PC-3 (cell line): ENCODE measurements around the gene TPSG1. TPM values are rescaled to one million over a fixed set of nuclear protein-coding genes. Genes with fewer than 3 reads are reported as not detected.

ENCODE experiments used
- ATAC-seq: fragments of 200-7000 bp; cut with Tn5 transposase; 2 replicates; pipeline ENCODE4 v1.9.1; 2020; ENCODE audit warnings: mild to moderate bottlenecking, moderate library complexity
- BruUV-seq: library from RNA; stranded (reverse); fragments of 400-500 nt; replicated peaks from 2 replicates; lab custom pipeline; 2021; lab: Mats Ljungman, UMichigan
- CTCF ChIA-PET: fragments of 300-600 bp; sonication (Branson Sonifier 250); formaldehyde crosslinking; loops from one replicate; lab custom pipeline; 2022; ENCODE audit warnings: antibody characterized with exemption; lab: Charles Lee
- POLR2A ChIA-PET: fragments of 300-600 bp; sonication (Branson Sonifier 250); formaldehyde crosslinking; loops from one replicate; lab custom pipeline; 2022; ENCODE audit warnings: antibody characterized with exemption; ENCODE audit not compliant: unreplicated experiment; lab: Charles Lee
- DNase-seq: peaks from one replicate; pipeline ENCODE4 v3.0.0-alpha.2; 2015
- H2AFZ ChIP-seq: fragments of 300-600 bp; sonication (generic); 2 replicates; pipeline ENCODE4 v1.6.0; 2016; ENCODE audit warnings: antibody characterized with exemption, low read length
- H3F3A ChIP-seq: fragments of 300-600 bp; sonication (generic); one replicate; pipeline ENCODE4 v1.6.0; 2017; ENCODE audit warnings: antibody characterized with exemption, low read length, control low read depth, mild to moderate bottlenecking; ENCODE audit not compliant: unreplicated experiment
- H3K27ac ChIP-seq: fragments of 300-600 bp; sonication (generic); 2 replicates; pipeline ENCODE4 v1.5.1; 2016; ENCODE audit warnings: mild to moderate bottlenecking, low read length
- H3K27me3 ChIP-seq: fragments of 300-600 bp; sonication (generic); 2 replicates; pipeline ENCODE4 v1.6.1; 2016; ENCODE audit warnings: low read length, mixed read lengths
- H3K36me3 ChIP-seq: fragments of 300-600 bp; sonication (generic); 2 replicates; pipeline ENCODE4 v1.6.1; 2016; ENCODE audit warnings: low read depth, mixed run types, low read length, mixed read lengths
- H3K4me1 ChIP-seq: fragments of 300-600 bp; sonication (generic); 2 replicates; pipeline ENCODE4 v1.5.1; 2016; ENCODE audit warnings: low read length; ENCODE audit not compliant: insufficient read depth
- H3K4me2 ChIP-seq: fragments of 300-600 bp; sonication (generic); 2 replicates; pipeline ENCODE4 v1.6.0; 2016; ENCODE audit warnings: low read length
- H3K4me3 ChIP-seq: fragments of 300-600 bp; sonication (generic); 2 replicates; pipeline ENCODE4 v1.5.1; 2016; ENCODE audit warnings: mild to moderate bottlenecking, low read length, mixed read lengths
- H3K79me2 ChIP-seq: fragments of 300-600 bp; sonication (generic); 2 replicates; pipeline ENCODE4 v1.6.1; 2017; ENCODE audit warnings: low read length, mixed read lengths
- H3K9ac ChIP-seq: fragments of 300-600 bp; sonication (generic); 2 replicates; pipeline ENCODE4 v1.6.0; 2016; ENCODE audit warnings: mild to moderate bottlenecking, low read length
- H3K9me2 ChIP-seq: fragments of 300-600 bp; sonication (generic); replicated peaks from 2 replicates; pipeline ENCODE4 v1.6.1; 2016; ENCODE audit warnings: mixed run types, low read length, mixed read lengths
- H3K9me3 ChIP-seq: fragments of 300-600 bp; sonication (generic); 2 replicates; pipeline ENCODE4 v1.6.1; 2016; ENCODE audit warnings: low read length, mixed read lengths
- H4K20me1 ChIP-seq: fragments of 300-600 bp; sonication (generic); 2 replicates; pipeline ENCODE4 v1.6.1; 2016; ENCODE audit warnings: low read length, mixed read lengths
- CTCF ChIP-seq: fragments of 300-600 bp; sonication (generic); conservative IDR thresholded peaks from 2 replicates; pipeline ENCODE4 v1.5.1; 2017; ENCODE audit warnings: antibody characterized with exemption, low read depth, mild to moderate bottlenecking, low read length
- EZH2 ChIP-seq: fragments of 300-600 bp; sonication (generic); IDR thresholded peaks from one replicate; pipeline ENCODE4 v1.6.1; 2017; ENCODE audit warnings: antibody characterized with exemption, mild to moderate bottlenecking, low read length; ENCODE audit not compliant: unreplicated experiment
- EZH2phosphoT487 ChIP-seq: fragments of 300-600 bp; sonication (generic); IDR thresholded peaks from 2 replicates; pipeline ENCODE4 v1.6.1; 2018; ENCODE audit warnings: mild to moderate bottlenecking, antibody characterized with exemption, low read length, borderline replicate concordance
- intact Hi-C: fragments of 100-400 bp; cut with micrococcal nuclease; formaldehyde crosslinking; loops from 2 replicates; pipeline ENCODE4 v1.9.0; 2023
- total RNA-seq: library from RNA; depleted of rRNA; stranded (reverse); fragments of >200 nt; gene quantifications from 2 replicates; pipeline ENCODE4 v1.2.3, GENCODE V29; 2014

TPSG1 gene
- total RNA-seq, 1 experiment from 2014 or later = not detected

GRCh38 chr16:1216681-1217400 lies 8.2 kb downstream of the TPSG1 start:
- Histone ChIP-seq H3K4me3 (no peak overlapping the region), H3K79me2 (no peaks in the 10 kb centered on the region), H2AFZ (no peak overlapping the region), H3K9me3 (no peaks in the 10 kb centered on the region), H3K36me3 (no peaks in the 10 kb centered on the region), H3K4me2 (no peak overlapping the region), H3K9ac (no peak overlapping the region), H3K4me1 (no peaks in the 10 kb centered on the region), H3K27ac (no peak overlapping the region), H3K9me2 (no peaks in the 10 kb centered on the region), H4K20me1 (no peaks in the 10 kb centered on the region), H3K27me3 (no peaks in the 10 kb centered on the region), H3F3A (no peaks in the 10 kb centered on the region)
- TF ChIP-seq EZH2 = no peak
- no peak for TF ChIP-seq EZH2phosphoT487
- TF ChIP-seq CTCF = no peak
- no TSS peak for BruUV-seq
- DNase-seq (no peak), ATAC-seq (no peak)
- POLR2A ChIA-PET = no interaction called here
- CTCF ChIA-PET = no interaction called here
- intact Hi-C loops = no loop called here

GRCh38 chr16:1216296-1216619 lies 8.8 kb downstream of the TPSG1 start:
- Histone ChIP-seq H3K9me2 (no peaks in the 10 kb centered on the region), H3K4me1 (no peaks in the 10 kb centered on the region), H3K9ac (no peak overlapping the region), H3F3A (no peaks in the 10 kb centered on the region), H3K27ac (no peak overlapping the region), H3K36me3 (no peaks in the 10 kb centered on the region), H3K4me3 (no peak overlapping the region), H3K4me2 (no peak overlapping the region), H3K79me2 (no peaks in the 10 kb centered on the region), H4K20me1 (no peaks in the 10 kb centered on the region), H3K9me3 (no peaks in the 10 kb centered on the region), H3K27me3 (no peaks in the 10 kb centered on the region), H2AFZ (no peak overlapping the region)
- no TSS peak for BruUV-seq
- ChIA-PET POLR2A (no interaction called here), CTCF (no interaction called here)
- intact Hi-C loops = no loop called here
- DNase-seq (no peak), ATAC-seq (no peak)
- TF ChIP-seq CTCF = no peak
- no peak for TF ChIP-seq EZH2phosphoT487
- no peak for TF ChIP-seq EZH2

DNA sequence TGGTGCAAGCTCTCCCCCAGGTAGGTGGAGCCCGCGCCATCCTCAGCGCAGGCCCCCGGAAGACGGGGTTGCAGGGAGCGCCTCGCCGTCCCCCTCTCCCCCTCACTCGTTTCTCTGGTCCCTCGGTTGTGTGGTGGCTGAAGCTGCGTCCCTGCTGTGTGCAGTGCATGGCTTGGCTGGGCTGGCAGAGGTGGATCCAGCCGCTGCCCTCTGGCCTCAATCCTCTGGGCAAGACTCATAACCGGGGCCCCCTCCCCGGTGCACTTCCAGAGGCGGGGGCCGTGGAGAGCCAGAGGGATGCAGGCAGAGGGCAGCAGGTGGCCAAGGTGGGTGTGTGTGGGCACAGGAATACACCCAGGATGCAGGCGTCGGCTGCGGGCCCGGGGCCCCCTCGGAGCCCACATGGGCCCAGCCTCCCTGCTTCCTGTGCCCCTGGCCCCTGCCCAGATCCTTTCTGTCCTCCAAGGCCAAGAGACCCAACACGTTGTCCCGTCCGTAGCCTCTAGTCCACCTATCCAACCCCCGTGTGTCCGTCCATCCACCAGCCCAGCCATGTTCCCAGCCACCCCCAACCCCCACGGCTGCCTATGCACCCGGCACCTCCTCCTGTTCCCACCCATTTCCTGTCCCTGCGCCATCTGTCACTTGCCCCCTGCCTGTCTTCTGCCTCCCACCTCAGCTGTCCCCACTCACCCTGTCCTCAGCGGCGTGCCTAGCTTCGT lies 9.3 kb downstream of the TPSG1 start:
- ChIA-PET POLR2A (no interaction called here), CTCF (no interaction called here)
- Histone ChIP-seq H2AFZ (no peak overlapping the region), H3K4me1 (no peaks in the 10 kb centered on the region), H3K36me3 (no peaks in the 10 kb centered on the region), H3K9me3 (no peaks in the 10 kb centered on the region), H3K4me3 (no peak overlapping the region), H3F3A (no peaks in the 10 kb centered on the region), H3K9ac (no peak overlapping the region), H4K20me1 (no peaks in the 10 kb centered on the region), H3K27ac (no peak overlapping the region), H3K9me2 (no peaks in the 10 kb centered on the region), H3K4me2 (no peak overlapping the region), H3K27me3 (no peaks in the 10 kb centered on the region), H3K79me2 (no peaks in the 10 kb centered on the region)
- ATAC-seq = no peak
- no peak for DNase-seq
- BruUV-seq = no TSS peak
- TF ChIP-seq EZH2phosphoT487 (no peak), CTCF (no peak), EZH2 (no peak)
- intact Hi-C loops = no loop called here
